Measurements from ENCODE around the gene CD96. TPM values are rescaled to one million over a fixed set of nuclear protein-coding genes. Genes with fewer than 3 reads are reported as not detected.

The CD96 gene
- total RNA-seq, 2 donors from 2014 or later: 0.33 to 2.6 TPM

DNA sequence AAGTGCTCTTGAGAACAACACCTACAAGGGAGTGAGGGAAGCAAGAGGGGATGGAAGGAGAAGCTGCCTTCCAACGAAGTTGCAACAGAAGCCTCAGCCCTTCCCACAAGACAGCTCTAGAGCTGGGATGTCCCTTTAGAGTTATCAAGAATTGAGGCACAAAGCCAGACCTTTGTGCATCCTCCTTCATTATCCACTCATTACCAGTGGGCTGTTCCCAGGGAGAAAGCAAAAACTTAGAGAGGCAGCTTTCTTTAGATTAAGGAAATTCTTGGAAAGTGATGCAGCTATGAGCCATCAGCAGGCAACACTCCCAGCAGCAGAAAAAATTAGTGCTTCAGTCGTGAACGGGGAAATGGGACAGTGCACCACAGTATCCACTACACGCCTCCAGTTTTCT is 10.6 kb upstream of the CD96 start:
- H3K36me3 ChIP-seq (replicated peaks in 1 of 2; ENCODE audit: insufficient read depth in 1 of 2, low read depth in 2 of 2): no peaks in the 10 kb centered on the region
- no peak overlapping the region for H3K27ac ChIP-seq
- H3K4me3 ChIP-seq: no peak overlapping the region
- DNase-seq: no peak
- no peaks in the 10 kb centered on the region for H3K4me1 ChIP-seq
- WGBS, 2 donors: 58% methylated on average over 4 of the region's 4 CpGs
- TF ChIP-seq CTCF (IDR thresholded peaks at IDR 0.05) (no peak), POLR2A (IDR thresholded peaks at IDR 0.05) (no peak)
- intact Hi-C loops (cut with DNase I): no loop called here
- no peak for ATAC-seq
- no peaks in the 10 kb centered on the region for H3K27me3 ChIP-seq
- H3K9me3 ChIP-seq: peaks cover 0 to 6% (median 0%) of the 10 kb centered on the region in 3 donors

GRCh38 chr3:111534701-111535100 is 7.3 kb upstream of the CD96 start:
- TF ChIP-seq CTCF (IDR thresholded peaks at IDR 0.05) (no peak), POLR2A (IDR thresholded peaks at IDR 0.05) (no peak)
- ATAC-seq (no peak), DNase-seq (no peak)
- H3K4me3 ChIP-seq: no peak overlapping the region
- H3K9me3 ChIP-seq: peaks cover 0 to 6% (median 0%) of the 10 kb centered on the region in 3 donors
- 68 to 72% methylated on average over 4 of the region's 4 CpGs for WGBS, 2 donors
- intact Hi-C loops (cut with DNase I): no loop called here
- peaks cover 6% of the 10 kb centered on the region for H3K4me1 ChIP-seq
- H3K27me3 ChIP-seq: no peaks in the 10 kb centered on the region
- H3K36me3 ChIP-seq (replicated peaks in 1 of 2; ENCODE audit: insufficient read depth in 1 of 2, low read depth in 2 of 2): no peaks in the 10 kb centered on the region
- no peak overlapping the region for H3K27ac ChIP-seq

DNA sequence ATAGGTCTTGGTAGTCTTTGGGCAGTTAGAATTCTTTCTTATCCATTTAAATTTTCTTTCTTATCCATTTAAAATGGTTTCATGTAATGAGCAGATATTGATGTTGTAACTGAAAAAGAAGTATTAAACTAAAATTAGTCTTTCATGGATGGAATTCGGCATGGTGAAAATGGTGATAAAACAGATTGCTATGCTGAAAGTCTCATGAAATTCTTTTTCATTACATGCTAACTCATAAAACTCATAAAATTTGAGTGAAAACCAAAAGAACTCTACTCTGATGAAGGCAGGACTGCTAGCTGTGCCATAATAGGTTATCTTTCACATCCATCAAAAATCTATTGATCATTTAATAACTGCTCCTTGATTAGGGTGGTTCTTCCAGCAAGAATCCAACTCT is 3.9 kb upstream of the CD96 start:
- intact Hi-C loops (cut with DNase I): no loop called here
- Histone ChIP-seq H3K36me3 (replicated peaks in 1 of 2; ENCODE audit: insufficient read depth in 1 of 2, low read depth in 2 of 2) (no peaks in the 10 kb centered on the region), H3K4me1 (peaks cover 6% of the 10 kb centered on the region), H3K4me3 (no peak overlapping the region), H3K9me3 (no peaks in the 10 kb centered on the region), H3K27me3 (no peaks in the 10 kb centered on the region), H3K27ac (no peak overlapping the region)
- 71 to 73% methylated on average over 1 of the region's 1 CpG for WGBS, 2 donors
- ATAC-seq (no peak), DNase-seq (no peak)
- no peak for TF ChIP-seq POLR2A (IDR thresholded peaks at IDR 0.05)
- TF ChIP-seq CTCF (IDR thresholded peaks at IDR 0.05): no peak

DNA sequence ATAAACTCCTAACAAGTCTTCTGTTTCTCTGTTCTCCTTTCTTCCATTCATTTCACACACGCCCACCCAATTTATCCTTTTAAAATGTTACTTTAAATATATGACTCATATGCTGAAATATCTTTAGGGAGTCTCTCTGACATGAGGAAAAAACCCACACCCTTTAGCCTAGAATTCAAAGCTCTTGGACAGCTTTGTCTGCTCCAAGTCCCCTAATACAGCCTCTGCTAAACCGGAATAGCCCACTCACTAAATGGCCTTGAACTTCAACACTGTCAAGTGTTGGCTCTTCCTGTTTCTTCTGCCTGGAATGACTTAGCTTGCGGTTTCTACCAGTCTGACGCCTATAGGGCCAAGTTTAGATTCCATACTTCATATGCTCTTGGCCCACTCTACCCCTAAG is 3.3 kb upstream of the CD96 start:
- H3K27ac ChIP-seq: no peak overlapping the region

More for the DNA sequence above, 3.3 kb upstream of the CD96 start:
- Histone ChIP-seq H3K4me1 (peaks cover 6% of the 10 kb centered on the region), H3K4me3 (no peak overlapping the region), H3K36me3 (replicated peaks in 1 of 2; ENCODE audit: insufficient read depth in 1 of 2, low read depth in 2 of 2) (no peaks in the 10 kb centered on the region), H3K9me3 (no peaks in the 10 kb centered on the region), H3K27me3 (no peaks in the 10 kb centered on the region)
- no peak for ATAC-seq
- 41 to 46% methylated on average over 4 of the region's 4 CpGs for WGBS, 2 donors
- no peak for DNase-seq
- intact Hi-C loops (cut with DNase I): no loop called here
- TF ChIP-seq CTCF (IDR thresholded peaks at IDR 0.05) (no peak), POLR2A (IDR thresholded peaks at IDR 0.05) (no peak)

Measured in body of pancreas (tissue), 4 donors.